Measurements from ENCODE around the gene TMEM209.
"Not testable (repeated sequence)": the region's sequence is repeated elsewhere in the genome, so short reads cannot be mapped to it uniquely, and the experiment has no call there.

Gene TMEM209

DNA sequence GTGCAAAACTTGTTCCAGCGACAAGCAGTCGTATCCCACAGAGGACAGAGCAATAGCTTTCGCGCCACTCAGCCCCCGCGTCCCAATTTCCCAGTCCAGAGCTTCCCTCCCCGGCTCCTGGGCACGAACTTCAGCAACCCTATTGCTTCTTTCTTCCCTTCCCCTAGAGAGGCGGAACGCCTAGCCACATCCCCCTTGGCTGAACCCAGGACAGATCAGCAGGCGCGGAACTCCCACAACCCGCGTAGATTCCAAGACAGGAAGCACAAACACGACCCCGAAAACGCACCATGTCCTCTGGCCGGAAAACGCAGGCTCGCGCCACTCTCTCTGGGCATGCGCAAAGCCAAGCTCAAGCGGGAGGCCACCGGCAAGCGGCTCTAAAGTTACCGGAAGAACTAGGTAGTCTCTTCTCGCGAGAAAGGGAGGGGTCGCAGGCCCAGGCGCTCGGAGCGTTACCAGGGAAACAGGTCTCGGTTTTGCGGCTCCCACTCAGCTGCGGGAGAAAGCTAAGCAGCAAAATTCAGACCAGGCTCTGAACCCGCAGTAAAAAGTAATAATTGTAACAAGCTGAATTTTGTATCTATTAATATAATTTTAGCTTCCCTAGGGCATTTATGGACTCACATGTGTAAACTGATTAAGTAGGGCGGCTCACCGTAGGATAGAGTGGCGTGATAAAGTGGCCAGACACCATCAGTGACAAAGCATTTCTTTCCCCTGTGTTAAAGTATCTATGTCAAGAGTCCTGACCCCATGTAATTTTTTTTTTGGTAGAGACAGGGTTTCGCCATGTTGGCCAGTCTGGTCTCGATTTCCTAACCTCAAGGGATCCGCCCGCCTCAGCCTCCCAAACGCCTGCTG, at the start of gene TMEM209:
TMEM209 (minus strand) TSS at position 323 of the 864 bp plus-strand sequence; CDS start at position 292, 31 bp downstream.
- no peaks in the 10 kb centered on the region for H3K9me2 ChIP-seq (ENCODE audit: low read depth, low read length)
- H3K27me3 ChIP-seq (ENCODE audit: insufficient read depth, low read length): no peaks in the 10 kb centered on the region
- H3K4me2 ChIP-seq (ENCODE audit: low read length): peak within 1 kb of the TSS; percentile 94
- H4K20me1 ChIP-seq (ENCODE audit: insufficient read depth, low read length): no peaks in the 10 kb centered on the region
- peak within 1 kb of the TSS; percentile 67 for H2AFZ ChIP-seq (ENCODE audit: low read length)
- peak within 1 kb of the TSS; percentile 74 for H3K27ac ChIP-seq (ENCODE audit: low read depth, low read length, poor library complexity, severe bottlenecking)
- peak within 1 kb of the TSS; percentile 98 for H3K9ac ChIP-seq (ENCODE audit: low read length)
- H3F3A ChIP-seq (ENCODE audit: insufficient read depth, low read length): no peaks in the 10 kb centered on the region
- H3K36me3 ChIP-seq (ENCODE audit: insufficient read depth, low read length): peaks cover 42% of the 10 kb centered on the region
- H3K79me2 ChIP-seq (ENCODE audit: insufficient read depth, low read length): peaks cover 14% of the 10 kb centered on the region
- no peaks in the 10 kb centered on the region for H3K9me3 ChIP-seq (ENCODE audit: low read length)
- TF ChIP-seq, protein P1, sequence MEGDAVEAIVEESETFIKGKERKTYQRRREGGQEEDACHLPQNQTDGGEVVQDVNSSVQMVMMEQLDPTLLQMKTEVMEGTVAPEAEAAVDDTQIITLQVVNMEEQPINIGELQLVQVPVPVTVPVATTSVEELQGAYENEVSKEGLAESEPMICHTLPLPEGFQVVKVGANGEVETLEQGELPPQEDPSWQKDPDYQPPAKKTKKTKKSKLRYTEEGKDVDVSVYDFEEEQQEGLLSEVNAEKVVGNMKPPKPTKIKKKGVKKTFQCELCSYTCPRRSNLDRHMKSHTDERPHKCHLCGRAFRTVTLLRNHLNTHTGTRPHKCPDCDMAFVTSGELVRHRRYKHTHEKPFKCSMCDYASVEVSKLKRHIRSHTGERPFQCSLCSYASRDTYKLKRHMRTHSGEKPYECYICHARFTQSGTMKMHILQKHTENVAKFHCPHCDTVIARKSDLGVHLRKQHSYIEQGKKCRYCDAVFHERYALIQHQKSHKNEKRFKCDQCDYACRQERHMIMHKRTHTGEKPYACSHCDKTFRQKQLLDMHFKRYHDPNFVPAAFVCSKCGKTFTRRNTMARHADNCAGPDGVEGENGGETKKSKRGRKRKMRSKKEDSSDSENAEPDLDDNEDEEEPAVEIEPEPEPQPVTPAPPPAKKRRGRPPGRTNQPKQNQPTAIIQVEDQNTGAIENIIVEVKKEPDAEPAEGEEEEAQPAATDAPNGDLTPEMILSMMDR (IDR thresholded peaks at IDR 0.05; ENCODE audit: low read length): no peak
- TF ChIP-seq EZH2 (IDR thresholded peaks at IDR 0.05; ENCODE audit: borderline replicate concordance, low read length): no peak
- peak within 1 kb of the TSS; percentile 90 for H3K4me3 ChIP-seq (ENCODE audit: low read depth, low read length, poor library complexity, severe bottlenecking)
- peaks cover 25% of the 10 kb centered on the region for H3K4me1 ChIP-seq (ENCODE audit: insufficient read depth, low read length, severe bottlenecking)

DNA sequence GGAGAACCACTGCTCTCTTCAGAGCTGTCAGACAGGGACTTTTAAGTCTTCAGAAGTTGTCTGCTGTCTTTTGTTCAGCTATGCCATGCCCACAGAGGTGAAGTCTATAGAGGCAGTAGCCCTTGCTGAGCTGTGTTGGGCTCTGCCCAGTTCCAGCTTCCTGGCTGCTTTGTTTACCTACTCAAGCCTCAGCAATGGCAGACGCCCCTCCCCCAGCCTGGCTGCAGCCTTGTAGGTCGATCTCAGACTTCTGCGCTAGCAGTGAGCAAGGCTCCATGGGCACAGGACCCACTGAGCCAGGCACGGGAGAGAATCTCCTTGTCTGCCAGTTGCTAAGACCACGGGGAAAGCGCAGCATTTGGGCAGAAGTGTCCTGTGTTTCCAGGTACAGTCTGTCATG, 49.3 kb upstream of the TMEM209 start:
- no peak overlapping the region for H3K27ac ChIP-seq (ENCODE audit: low read depth, low read length, poor library complexity, severe bottlenecking)
- H3K4me3 ChIP-seq (ENCODE audit: low read depth, low read length, poor library complexity, severe bottlenecking): peak overlapping the region; percentile 12
- peak overlapping the region; percentile 19; the same call in 1 of the 2 replicates for H2AFZ ChIP-seq (ENCODE audit: low read length)
- no peaks in the 10 kb centered on the region for H3K9me2 ChIP-seq (ENCODE audit: low read depth, low read length)
- peak overlapping the region; percentile 8; the same call in 1 of the 2 replicates for H3K4me2 ChIP-seq (ENCODE audit: low read length)
- H3K36me3 ChIP-seq (ENCODE audit: insufficient read depth, low read length): no peaks in the 10 kb centered on the region
- TF ChIP-seq EZH2 (IDR thresholded peaks at IDR 0.05; ENCODE audit: borderline replicate concordance, low read length): no peak
- TF ChIP-seq, protein P1 (IDR thresholded peaks at IDR 0.05; ENCODE audit: low read length): no peak
- H3K27me3 ChIP-seq (ENCODE audit: insufficient read depth, low read length): no peaks in the 10 kb centered on the region
- H3K4me1 ChIP-seq (ENCODE audit: insufficient read depth, low read length, severe bottlenecking): peaks cover 7% of the 10 kb centered on the region
- H3K9ac ChIP-seq (ENCODE audit: low read length): no peak overlapping the region
- no peaks in the 10 kb centered on the region for H3K9me3 ChIP-seq (ENCODE audit: low read length)
- no peaks in the 10 kb centered on the region for H3F3A ChIP-seq (ENCODE audit: insufficient read depth, low read length)
- H3K79me2 ChIP-seq (ENCODE audit: insufficient read depth, low read length): no peaks in the 10 kb centered on the region
- no peaks in the 10 kb centered on the region for H4K20me1 ChIP-seq (ENCODE audit: insufficient read depth, low read length)

DNA sequence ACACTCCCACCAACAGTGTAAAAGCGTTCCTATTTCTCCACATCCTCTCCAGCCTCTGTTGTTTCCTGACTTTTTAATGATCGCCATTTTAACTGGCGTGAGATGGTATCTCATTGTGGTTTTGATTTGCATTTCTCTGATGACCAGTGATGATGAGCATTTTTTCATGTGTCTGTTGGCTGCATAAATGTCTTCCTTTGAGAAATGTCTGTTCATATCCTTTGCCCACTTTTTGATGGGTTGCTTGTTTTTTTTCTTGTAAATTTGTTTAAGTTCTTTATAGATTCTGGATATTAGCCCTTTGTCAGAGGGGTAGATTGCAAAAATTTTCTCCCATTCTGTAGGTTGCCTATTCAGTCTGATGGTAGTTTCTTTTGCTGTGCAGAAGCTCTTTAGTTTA, 44.4 kb upstream of the TMEM209 start:
- H3K4me2 ChIP-seq (ENCODE audit: low read length); H4K20me1 ChIP-seq (ENCODE audit: insufficient read depth, low read length); H3K4me3 ChIP-seq (ENCODE audit: low read depth, low read length, poor library complexity, severe bottlenecking); H3F3A ChIP-seq (ENCODE audit: insufficient read depth, low read length); H3K27ac ChIP-seq (ENCODE audit: low read depth, low read length, poor library complexity, severe bottlenecking); H3K36me3 ChIP-seq (ENCODE audit: insufficient read depth, low read length); H3K9ac ChIP-seq (ENCODE audit: low read length); H2AFZ ChIP-seq (ENCODE audit: low read length); H3K79me2 ChIP-seq (ENCODE audit: insufficient read depth, low read length); H3K27me3 ChIP-seq (ENCODE audit: insufficient read depth, low read length); H3K4me1 ChIP-seq (ENCODE audit: insufficient read depth, low read length, severe bottlenecking); H3K9me2 ChIP-seq (ENCODE audit: low read depth, low read length); H3K9me3 ChIP-seq (ENCODE audit: low read length): not testable (repeated sequence)

DNA sequence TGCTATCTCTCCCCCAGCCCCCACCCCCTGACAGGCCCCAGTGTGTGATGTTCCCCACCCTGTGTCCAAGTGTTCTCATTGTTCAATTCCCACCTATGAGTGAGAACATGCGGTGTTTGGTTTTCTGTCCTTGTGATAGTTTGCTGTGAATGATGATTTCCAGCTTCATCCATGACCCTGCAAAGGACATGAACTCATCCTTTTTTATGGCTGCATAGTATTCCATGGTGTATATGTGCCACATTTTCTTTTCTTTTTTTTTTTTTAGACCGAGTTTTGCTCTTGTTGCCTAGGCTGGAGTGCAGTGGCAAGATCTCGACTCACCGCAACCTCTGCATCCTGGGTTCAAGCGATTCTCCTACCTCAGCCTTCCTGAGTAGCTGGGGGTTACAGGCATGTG, 43.6 kb upstream of the TMEM209 start:
- H3K9me3 ChIP-seq (ENCODE audit: low read length); H3K27ac ChIP-seq (ENCODE audit: low read depth, low read length, poor library complexity, severe bottlenecking); H3K9ac ChIP-seq (ENCODE audit: low read length); H3K36me3 ChIP-seq (ENCODE audit: insufficient read depth, low read length); H3F3A ChIP-seq (ENCODE audit: insufficient read depth, low read length); H3K27me3 ChIP-seq (ENCODE audit: insufficient read depth, low read length); H3K4me2 ChIP-seq (ENCODE audit: low read length); H3K79me2 ChIP-seq (ENCODE audit: insufficient read depth, low read length); H3K4me1 ChIP-seq (ENCODE audit: insufficient read depth, low read length, severe bottlenecking); H4K20me1 ChIP-seq (ENCODE audit: insufficient read depth, low read length); H2AFZ ChIP-seq (ENCODE audit: low read length); H3K9me2 ChIP-seq (ENCODE audit: low read depth, low read length); H3K4me3 ChIP-seq (ENCODE audit: low read depth, low read length, poor library complexity, severe bottlenecking): not testable (repeated sequence)

DNA sequence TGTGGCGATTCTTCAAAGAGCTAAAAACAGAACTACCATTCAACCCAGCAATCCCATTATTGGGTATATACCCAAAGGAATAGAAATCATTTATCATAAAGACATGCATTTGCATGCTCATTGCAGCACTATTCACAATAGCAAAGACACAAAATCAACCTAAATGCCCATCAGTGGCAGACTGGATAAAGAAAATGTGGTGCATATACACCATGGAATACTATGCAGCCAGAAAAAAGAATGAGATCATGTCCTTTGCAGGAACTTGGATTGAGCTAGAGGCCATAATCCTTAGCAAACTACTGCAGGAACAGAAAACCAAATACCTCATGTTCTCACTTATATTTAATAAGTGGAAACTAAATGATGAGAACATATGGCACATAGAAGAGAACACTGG, 41.3 kb upstream of the TMEM209 start:
- H3K4me2 ChIP-seq (ENCODE audit: low read length); H3K36me3 ChIP-seq (ENCODE audit: insufficient read depth, low read length); H3K9ac ChIP-seq (ENCODE audit: low read length); H3K27ac ChIP-seq (ENCODE audit: low read depth, low read length, poor library complexity, severe bottlenecking); H3K27me3 ChIP-seq (ENCODE audit: insufficient read depth, low read length); H3K9me3 ChIP-seq (ENCODE audit: low read length); H3F3A ChIP-seq (ENCODE audit: insufficient read depth, low read length); H3K9me2 ChIP-seq (ENCODE audit: low read depth, low read length); H2AFZ ChIP-seq (ENCODE audit: low read length); H4K20me1 ChIP-seq (ENCODE audit: insufficient read depth, low read length); H3K4me3 ChIP-seq (ENCODE audit: low read depth, low read length, poor library complexity, severe bottlenecking); H3K79me2 ChIP-seq (ENCODE audit: insufficient read depth, low read length): not testable (repeated sequence)
- peaks cover 14% of the 10 kb centered on the region for H3K4me1 ChIP-seq (ENCODE audit: insufficient read depth, low read length, severe bottlenecking)

DNA sequence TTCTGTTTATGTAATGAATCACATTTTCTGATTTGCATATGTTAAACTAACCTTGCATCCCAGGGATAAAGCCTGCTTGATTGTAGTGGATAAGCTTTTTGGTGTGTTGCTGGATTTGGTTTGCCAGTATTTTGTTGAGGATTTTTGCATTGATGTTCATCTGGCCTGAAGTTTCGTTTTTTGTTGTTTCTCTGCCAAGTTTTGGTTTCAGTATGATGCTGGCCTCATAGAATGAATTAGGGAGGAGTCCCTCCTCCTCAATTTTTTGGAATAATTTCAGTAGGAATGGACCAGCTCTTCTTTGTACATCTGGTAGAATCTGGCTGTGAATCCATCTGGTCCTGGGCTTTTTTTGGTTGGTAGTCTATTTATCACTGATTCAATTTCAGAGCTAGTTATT, 38.3 kb upstream of the TMEM209 start:
- not testable (repeated sequence) for H3K4me3 ChIP-seq (ENCODE audit: low read depth, low read length, poor library complexity, severe bottlenecking); H3K79me2 ChIP-seq (ENCODE audit: insufficient read depth, low read length); H3K9me3 ChIP-seq (ENCODE audit: low read length); H3K36me3 ChIP-seq (ENCODE audit: insufficient read depth, low read length); H3K4me2 ChIP-seq (ENCODE audit: low read length); H4K20me1 ChIP-seq (ENCODE audit: insufficient read depth, low read length); H3K27me3 ChIP-seq (ENCODE audit: insufficient read depth, low read length); H3K9me2 ChIP-seq (ENCODE audit: low read depth, low read length); H3F3A ChIP-seq (ENCODE audit: insufficient read depth, low read length); H2AFZ ChIP-seq (ENCODE audit: low read length); H3K9ac ChIP-seq (ENCODE audit: low read length); H3K27ac ChIP-seq (ENCODE audit: low read depth, low read length, poor library complexity, severe bottlenecking)
- H3K4me1 ChIP-seq (ENCODE audit: insufficient read depth, low read length, severe bottlenecking): peaks cover 14% of the 10 kb centered on the region
